ENCODE results near the gene CCDC24.

DNA sequence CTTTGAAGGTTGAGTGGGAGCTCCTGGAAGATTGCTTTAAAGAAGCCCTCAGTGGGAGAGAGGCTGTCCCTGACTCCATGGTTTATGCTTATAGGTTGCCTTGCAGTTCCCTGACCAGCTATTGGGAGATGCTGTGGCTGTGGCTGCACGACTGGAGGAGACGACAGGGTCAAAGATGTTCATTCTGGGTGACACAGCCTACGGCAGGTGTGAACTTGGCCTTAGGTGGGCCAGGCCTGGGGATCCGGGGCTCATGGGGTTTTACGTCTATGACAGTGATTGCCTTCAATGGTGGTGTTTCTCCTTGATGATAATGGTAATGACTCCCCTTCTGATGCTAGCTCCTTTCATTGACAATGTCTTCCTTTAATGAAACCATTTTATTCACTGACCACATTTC lies 20.9 kb upstream of the CCDC24 start:
- TF ChIP-seq RNF2 (conservative IDR thresholded peaks at IDR 0.05; ENCODE audit: low read depth) (no peak), MYC (CRISPR knock-in tag; IDR thresholded peaks at IDR 0.05; ENCODE audit: borderline replicate concordance) (no peak), POLR2AphosphoS5 (IDR thresholded peaks at IDR 0.05; ENCODE audit: low read depth, low read length) (no peak), ZNF557 (CRISPR knock-in tag; IDR thresholded peaks at IDR 0.05) (no peak)
- TF ChIP-seq, protein P1, sequence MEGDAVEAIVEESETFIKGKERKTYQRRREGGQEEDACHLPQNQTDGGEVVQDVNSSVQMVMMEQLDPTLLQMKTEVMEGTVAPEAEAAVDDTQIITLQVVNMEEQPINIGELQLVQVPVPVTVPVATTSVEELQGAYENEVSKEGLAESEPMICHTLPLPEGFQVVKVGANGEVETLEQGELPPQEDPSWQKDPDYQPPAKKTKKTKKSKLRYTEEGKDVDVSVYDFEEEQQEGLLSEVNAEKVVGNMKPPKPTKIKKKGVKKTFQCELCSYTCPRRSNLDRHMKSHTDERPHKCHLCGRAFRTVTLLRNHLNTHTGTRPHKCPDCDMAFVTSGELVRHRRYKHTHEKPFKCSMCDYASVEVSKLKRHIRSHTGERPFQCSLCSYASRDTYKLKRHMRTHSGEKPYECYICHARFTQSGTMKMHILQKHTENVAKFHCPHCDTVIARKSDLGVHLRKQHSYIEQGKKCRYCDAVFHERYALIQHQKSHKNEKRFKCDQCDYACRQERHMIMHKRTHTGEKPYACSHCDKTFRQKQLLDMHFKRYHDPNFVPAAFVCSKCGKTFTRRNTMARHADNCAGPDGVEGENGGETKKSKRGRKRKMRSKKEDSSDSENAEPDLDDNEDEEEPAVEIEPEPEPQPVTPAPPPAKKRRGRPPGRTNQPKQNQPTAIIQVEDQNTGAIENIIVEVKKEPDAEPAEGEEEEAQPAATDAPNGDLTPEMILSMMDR (CRISPR knock-in tag; IDR thresholded peaks at IDR 0.05), result no peak
- TF ChIP-seq, protein P2, sequence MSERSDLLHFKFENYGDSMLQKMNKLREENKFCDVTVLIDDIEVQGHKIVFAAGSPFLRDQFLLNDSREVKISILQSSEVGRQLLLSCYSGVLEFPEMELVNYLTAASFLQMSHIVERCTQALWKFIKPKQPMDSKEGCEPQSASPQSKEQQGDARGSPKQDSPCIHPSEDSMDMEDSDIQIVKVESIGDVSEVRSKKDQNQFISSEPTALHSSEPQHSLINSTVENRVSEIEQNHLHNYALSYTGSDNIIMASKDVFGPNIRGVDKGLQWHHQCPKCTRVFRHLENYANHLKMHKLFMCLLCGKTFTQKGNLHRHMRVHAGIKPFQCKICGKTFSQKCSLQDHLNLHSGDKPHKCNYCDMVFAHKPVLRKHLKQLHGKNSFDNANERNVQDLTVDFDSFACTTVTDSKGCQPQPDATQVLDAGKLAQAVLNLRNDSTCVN (CRISPR knock-in tag; IDR thresholded peaks at IDR 0.05; ENCODE audit: borderline replicate concordance), result no peak

Data from HepG2 (cell line).